Thyroid gland (tissue), 4 donors: ENCODE measurements around the gene BANF2. TPM values are rescaled to one million over a fixed set of nuclear protein-coding genes. Genes with fewer than 3 reads are reported as not detected.

ENCODE experiments used
- DNase-seq, 2 donors: peaks; one replicate each; pipeline ENCODE4 v3.0.0-alpha.2; 2019
- H3K27ac ChIP-seq, 3 donors: fragments of 200-600 bp; sonication (generic); 1 replicate in 2 of 3; 2 replicates in 1 of 3; pipeline ENCODE4 v1.5.1; 2016 to 2019; ENCODE audit warnings: mild to moderate bottlenecking in 1 of 3, moderate library complexity in 1 of 3
- H3K27me3 ChIP-seq: fragments of 200-600 bp; sonication (generic); one replicate; pipeline ENCODE4 v1.5.1; 2019
- H3K36me3 ChIP-seq, 2 donors: fragments of 200-600 bp; sonication (generic); one replicate each; pipeline ENCODE4 v1.5.1; 2016 to 2019
- H3K4me1 ChIP-seq, 2 donors: fragments of 200-600 bp; sonication (generic); one replicate each; pipeline ENCODE4 v1.5.1; 2017 to 2019
- H3K4me3 ChIP-seq, 3 donors: fragments of 200-600 bp; sonication (generic); replicated peaks in 1 of 3; 1 replicate in 2 of 3; 2 replicates in 1 of 3; pipeline ENCODE4 v1.5.1; 2016; ENCODE audit warnings: mild to moderate bottlenecking in 1 of 3
- H3K9me3 ChIP-seq: fragments of 200-600 bp; sonication (generic); one replicate; pipeline ENCODE4 v1.5.1; 2017
- POLR2A ChIP-seq, 2 donors: fragments of 450-650 bp; IDR thresholded peaks; one replicate each; pipeline ENCODE4 v1.6.1; 2017; ENCODE audit warnings: antibody characterized with exemption in 2 of 2, mild to moderate bottlenecking in 2 of 2, moderate library complexity in 1 of 2
- whole genome bisulfite sequencing, 2 donors: methylation state at CpG; one replicate each; pipeline ENCODE4 v1.1.5; 2017; 5-methylcytosine and 5-hydroxymethylcytosine counted together
- intact Hi-C: fragments of 100-400 bp; cut with DNase I; formaldehyde crosslinking; loops from one replicate; pipeline ENCODE4 v1.15.1; 2023
- total RNA-seq, 4 donors: library from RNA; depleted of rRNA; stranded (reverse); fragments of >200 nt; gene quantifications; one replicate each; pipeline ENCODE4 v1.2.3, GENCODE V29; 2016
- TF ChIP-seq, protein P1 (sequence below), 6 experiments: fragments of 200-600 bp in 3 of 6; fragments of 450-650 bp in 3 of 6; sonication (generic) in 3 of 6; IDR thresholded peaks; one replicate each; pipeline ENCODE4 v1.5.1; 2016 to 2019; ENCODE audit warnings: antibody characterized with exemption in 6 of 6, mild to moderate bottlenecking in 2 of 6, inconsistent platforms in 1 of 6, moderate library complexity in 1 of 6

Gene BANF2
- total RNA-seq, 4 donors from 2014 or later: 15.2 TPM; not detected in 3

- Histone ChIP-seq H3K9me3 (no peaks in the 10 kb centered on the region), H3K27me3 (no peaks in the 10 kb centered on the region), H3K4me1 (peaks cover 0 to 11% of the 10 kb centered on the region in 2 donors), H3K27ac (no peak overlapping the region), H3K4me3 (no peak overlapping the region), H3K36me3 (no peaks in the 10 kb centered on the region)
- 33 to 34% methylated on average over 2 of the region's 2 CpGs for WGBS, 2 donors
- TF ChIP-seq, protein P1, sequence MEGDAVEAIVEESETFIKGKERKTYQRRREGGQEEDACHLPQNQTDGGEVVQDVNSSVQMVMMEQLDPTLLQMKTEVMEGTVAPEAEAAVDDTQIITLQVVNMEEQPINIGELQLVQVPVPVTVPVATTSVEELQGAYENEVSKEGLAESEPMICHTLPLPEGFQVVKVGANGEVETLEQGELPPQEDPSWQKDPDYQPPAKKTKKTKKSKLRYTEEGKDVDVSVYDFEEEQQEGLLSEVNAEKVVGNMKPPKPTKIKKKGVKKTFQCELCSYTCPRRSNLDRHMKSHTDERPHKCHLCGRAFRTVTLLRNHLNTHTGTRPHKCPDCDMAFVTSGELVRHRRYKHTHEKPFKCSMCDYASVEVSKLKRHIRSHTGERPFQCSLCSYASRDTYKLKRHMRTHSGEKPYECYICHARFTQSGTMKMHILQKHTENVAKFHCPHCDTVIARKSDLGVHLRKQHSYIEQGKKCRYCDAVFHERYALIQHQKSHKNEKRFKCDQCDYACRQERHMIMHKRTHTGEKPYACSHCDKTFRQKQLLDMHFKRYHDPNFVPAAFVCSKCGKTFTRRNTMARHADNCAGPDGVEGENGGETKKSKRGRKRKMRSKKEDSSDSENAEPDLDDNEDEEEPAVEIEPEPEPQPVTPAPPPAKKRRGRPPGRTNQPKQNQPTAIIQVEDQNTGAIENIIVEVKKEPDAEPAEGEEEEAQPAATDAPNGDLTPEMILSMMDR (IDR thresholded peaks at IDR 0.05): no peak
- no peak for TF ChIP-seq POLR2A (IDR thresholded peaks at IDR 0.05)
- no peak for DNase-seq
- intact Hi-C loops: no loop called here
Observed at GRCh38 chr20:17752459-17752858, 52.7 kb downstream of the BANF2 start.

- 94 to 95% methylated on average over 4 of the region's 4 CpGs for WGBS, 2 donors
- Histone ChIP-seq H3K27me3 (no peaks in the 10 kb centered on the region), H3K36me3 (no peaks in the 10 kb centered on the region), H3K4me1 (peaks cover 0 to 11% of the 10 kb centered on the region in 2 donors), H3K9me3 (no peaks in the 10 kb centered on the region), H3K4me3 (no peak overlapping the region), H3K27ac (no peak overlapping the region)
- no peak for DNase-seq
- TF ChIP-seq, protein P1 (IDR thresholded peaks at IDR 0.05): no peak
- no peak for TF ChIP-seq POLR2A (IDR thresholded peaks at IDR 0.05)
- intact Hi-C loops: no loop called here
Observed at GRCh38 chr20:17753516-17753915, 53.8 kb downstream of the BANF2 start.

DNA sequence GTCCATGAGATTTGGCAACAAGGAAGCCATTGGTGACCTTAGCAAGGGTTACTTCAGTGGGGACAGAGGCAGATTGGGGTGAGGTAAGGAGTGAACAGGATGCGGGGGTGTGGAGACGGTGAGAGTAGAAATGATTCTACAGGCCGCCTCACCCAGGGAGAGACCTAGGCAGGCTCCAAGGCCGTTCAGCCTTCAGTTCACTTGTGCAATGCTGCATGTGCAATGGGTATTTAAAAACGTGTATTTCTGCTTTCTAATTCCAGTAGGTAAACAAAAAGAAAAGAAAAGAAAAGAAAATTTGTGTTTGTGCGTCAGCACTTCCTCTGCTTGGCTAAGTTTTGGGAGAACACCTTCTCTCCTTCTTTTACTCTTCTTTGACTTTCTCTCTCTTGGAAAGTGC lies 56.8 kb downstream of the BANF2 start:
- Histone ChIP-seq H3K36me3 (no peaks in the 10 kb centered on the region), H3K4me3 (no peak overlapping the region), H3K4me1 (no peaks in the 10 kb centered on the region), H3K9me3 (no peaks in the 10 kb centered on the region), H3K27ac (no peak overlapping the region), H3K27me3 (no peaks in the 10 kb centered on the region)
- intact Hi-C loops: no loop called here
- WGBS, 2 donors: 83 to 87% methylated on average over 6 of the region's 6 CpGs
- no peak for DNase-seq
- TF ChIP-seq, protein P1 (IDR thresholded peaks at IDR 0.05): no peak
- no peak for TF ChIP-seq POLR2A (IDR thresholded peaks at IDR 0.05)

- 90 to 95% methylated on average over 2 of the region's 2 CpGs for WGBS, 2 donors
Observed at GRCh38 chr20:17757496-17757895, 57.7 kb downstream of the BANF2 start.

GRCh38 chr20:17758010-17758409 lies 58.2 kb downstream of the BANF2 start:
- H3K9me3 ChIP-seq: no peaks in the 10 kb centered on the region
- 92 to 95% methylated on average over 3 of the region's 3 CpGs for WGBS, 2 donors
- H3K4me3 ChIP-seq: no peak overlapping the region
- intact Hi-C loops: no loop called here
- DNase-seq: no peak
- H3K27ac ChIP-seq: no peak overlapping the region
- peaks cover 0 to 9% of the 10 kb centered on the region in 2 donors for H3K4me1 ChIP-seq
- no peaks in the 10 kb centered on the region for H3K36me3 ChIP-seq
- no peaks in the 10 kb centered on the region for H3K27me3 ChIP-seq
- no peak for TF ChIP-seq POLR2A (IDR thresholded peaks at IDR 0.05)
- TF ChIP-seq, protein P1 (IDR thresholded peaks at IDR 0.05): no peak

More at GRCh38 chr20:17757496-17757895, 57.7 kb downstream of the BANF2 start:
- DNase-seq: no peak
- no peaks in the 10 kb centered on the region for H3K36me3 ChIP-seq
- intact Hi-C loops: no loop called here
- TF ChIP-seq, protein P1 (IDR thresholded peaks at IDR 0.05): no peak
- no peak for TF ChIP-seq POLR2A (IDR thresholded peaks at IDR 0.05)
- H3K4me3 ChIP-seq: no peak overlapping the region
- H3K4me1 ChIP-seq: peaks cover 0 to 4% of the 10 kb centered on the region in 2 donors
- H3K9me3 ChIP-seq: no peaks in the 10 kb centered on the region
- no peak overlapping the region for H3K27ac ChIP-seq
- H3K27me3 ChIP-seq: no peaks in the 10 kb centered on the region
